Neural progenitor cell (in vitro differentiated cells): ENCODE measurements around the gene RNF213. TPM values are rescaled to one million over a fixed set of nuclear protein-coding genes. Genes with fewer than 3 reads are reported as not detected.
"Not testable (repeated sequence)": the region's sequence is repeated elsewhere in the genome, so short reads cannot be mapped to it uniquely, and the experiment has no call there.

Source experiments
- DNase-seq: peaks from one replicate; pipeline ENCODE4 v3.0.0-alpha.2; 2016; ENCODE audit warnings: low spot score
- H2AFZ ChIP-seq: fragments of 200-600 bp; sonication (generic); replicated peaks from 2 replicates; pipeline ENCODE4 v1.6.1; 2016; ENCODE audit warnings: antibody characterized with exemption
- H3F3A ChIP-seq: fragments of 200-600 bp; sonication (generic); 2 replicates; pipeline ENCODE4 v1.6.1; 2016; ENCODE audit warnings: antibody characterized with exemption, low read depth
- H3K27ac ChIP-seq: fragments of 200-600 bp; sonication (generic); 2 replicates; pipeline ENCODE4 v1.5.1; 2016; ENCODE audit warnings: mild to moderate bottlenecking
- H3K27me3 ChIP-seq: fragments of 200-600 bp; sonication (generic); 2 replicates; pipeline ENCODE4 v1.6.1; 2016; ENCODE audit warnings: mild to moderate bottlenecking, moderate library complexity
- H3K36me3 ChIP-seq: fragments of 200-600 bp; sonication (generic); 2 replicates; pipeline ENCODE4 v1.5.1; 2016
- H3K4me1 ChIP-seq: fragments of 200-600 bp; sonication (generic); 2 replicates; pipeline ENCODE4 v1.6.1; 2016; ENCODE audit warnings: mixed run types
- H3K4me2 ChIP-seq: fragments of 200-600 bp; sonication (generic); 2 replicates; pipeline ENCODE4 v1.6.1; 2016
- H3K4me3 ChIP-seq: fragments of 200-600 bp; sonication (generic); 2 replicates; pipeline ENCODE4 v1.5.1; 2016
- H3K79me2 ChIP-seq: fragments of 200-600 bp; sonication (generic); 2 replicates; pipeline ENCODE4 v1.6.1; 2016; ENCODE audit warnings: low read depth
- H3K9ac ChIP-seq: fragments of 200-600 bp; sonication (generic); 2 replicates; pipeline ENCODE4 v1.6.1; 2016
- H3K9me3 ChIP-seq: fragments of 200-600 bp; sonication (generic); 2 replicates; pipeline ENCODE4 v1.5.1; 2016; ENCODE audit warnings: low read depth
- H4K20me1 ChIP-seq: fragments of 200-600 bp; sonication (generic); 2 replicates; pipeline ENCODE4 v1.6.1; 2016; ENCODE audit warnings: low read depth
- H3K27ac Mint-ChIP-seq: 3 replicates; pipeline ENCODE4 v1.8.0; 2021; ENCODE audit warnings: mixed read lengths
- H3K27me3 Mint-ChIP-seq: 2 replicates; pipeline ENCODE4 v1.8.0; 2022; ENCODE audit warnings: low read depth, mild to moderate bottlenecking, inconsistent platforms, moderate library complexity, mixed read lengths; ENCODE audit not compliant: insufficient read depth
- H3K36me3 Mint-ChIP-seq: 3 replicates; pipeline ENCODE4 v1.8.0; 2021; ENCODE audit warnings: mixed read lengths
- H3K4me1 Mint-ChIP-seq: 3 replicates; pipeline ENCODE4 v1.8.0; 2021; ENCODE audit warnings: mixed read lengths
- H3K4me3 Mint-ChIP-seq: 3 replicates; pipeline ENCODE4 v1.8.0; 2021; ENCODE audit warnings: mild to moderate bottlenecking, moderate library complexity, mixed read lengths
- H3K9me3 Mint-ChIP-seq: 3 replicates; pipeline ENCODE4 v1.8.0; 2020; ENCODE audit warnings: mixed read lengths
- CTCF ChIP-seq: fragments of 200-600 bp; sonication (generic); IDR thresholded peaks from 2 replicates; pipeline ENCODE4 v1.5.1; 2017; ENCODE audit warnings: antibody characterized with exemption, mild to moderate bottlenecking
- EZH2 ChIP-seq: fragments of 200-600 bp; sonication (generic); IDR thresholded peaks from 2 replicates; pipeline ENCODE4 v1.6.1; 2017; ENCODE audit warnings: antibody characterized with exemption, mild to moderate bottlenecking, moderate library complexity
- EZH2phosphoT487 ChIP-seq: fragments of 200-600 bp; sonication (generic); IDR thresholded peaks from 2 replicates; pipeline ENCODE4 v1.6.1; 2017; ENCODE audit warnings: antibody characterized with exemption
- total RNA-seq: library from RNA; depleted of rRNA; stranded (reverse); fragments of >200 nt; gene quantifications from 2 replicates; pipeline ENCODE4 v1.2.3, GENCODE V29; 2015; ENCODE audit warnings: low replicate concordance

The RNF213 gene
- total RNA-seq, 1 donor from 2014 or later: 19.8 TPM

GRCh38 chr17:80295559-80295958, 34.9 kb downstream of the RNF213 start:
- Mint-ChIP-seq H3K9me3 (no peaks in the 10 kb centered on the region), H3K27me3 (peaks cover 2% of the 10 kb centered on the region), H3K36me3 (peaks cover 16% of the 10 kb centered on the region), H3K4me1 (peaks cover 17% of the 10 kb centered on the region), H3K4me3 (no peak overlapping the region), H3K27ac (no peak overlapping the region)
- no peaks in the 10 kb centered on the region for H3K36me3 ChIP-seq
- H2AFZ ChIP-seq: no peak overlapping the region
- no peaks in the 10 kb centered on the region for H3K27me3 ChIP-seq
- no peaks in the 10 kb centered on the region for H3K9me3 ChIP-seq
- no peaks in the 10 kb centered on the region for H3F3A ChIP-seq
- H3K9ac ChIP-seq: no peak overlapping the region
- no peak for DNase-seq
- no peaks in the 10 kb centered on the region for H3K4me1 ChIP-seq
- H3K27ac ChIP-seq: no peak overlapping the region
- H3K4me3 ChIP-seq: no peak overlapping the region
- H3K4me2 ChIP-seq: no peak overlapping the region
- no peaks in the 10 kb centered on the region for H4K20me1 ChIP-seq
- H3K79me2 ChIP-seq: no peaks in the 10 kb centered on the region
- no peak for TF ChIP-seq EZH2
- no peak for TF ChIP-seq EZH2phosphoT487
- TF ChIP-seq CTCF: no peak

GRCh38 chr17:80296221-80296620, 35.6 kb downstream of the RNF213 start:
- H3K4me1 Mint-ChIP-seq: peaks cover 16% of the 10 kb centered on the region
- peaks cover 21% of the 10 kb centered on the region for H3K36me3 Mint-ChIP-seq
- peaks cover 2% of the 10 kb centered on the region for H3K27me3 Mint-ChIP-seq
- H3K27me3 ChIP-seq: no peaks in the 10 kb centered on the region
- H4K20me1 ChIP-seq: no peaks in the 10 kb centered on the region
- H3K4me3 Mint-ChIP-seq: no peak overlapping the region
- no peaks in the 10 kb centered on the region for H3F3A ChIP-seq
- H3K9me3 Mint-ChIP-seq: no peaks in the 10 kb centered on the region
- no peak overlapping the region for H2AFZ ChIP-seq
- no peak overlapping the region for H3K27ac ChIP-seq
- no peaks in the 10 kb centered on the region for H3K79me2 ChIP-seq
- no peaks in the 10 kb centered on the region for H3K4me1 ChIP-seq
- no peak overlapping the region for H3K4me3 ChIP-seq
- peak overlapping the region; percentile 37 for H3K27ac Mint-ChIP-seq
- H3K9ac ChIP-seq: no peak overlapping the region
- no peaks in the 10 kb centered on the region for H3K9me3 ChIP-seq
- H3K4me2 ChIP-seq: no peak overlapping the region
- no peak for TF ChIP-seq CTCF
- no peak for TF ChIP-seq EZH2phosphoT487
- no peak for TF ChIP-seq EZH2
- H3K36me3 ChIP-seq: no peaks in the 10 kb centered on the region
- DNase-seq: no peak

- Histone ChIP-seq H3F3A (no peaks in the 10 kb centered on the region), H3K9me3 (no peaks in the 10 kb centered on the region), H3K4me1 (no peaks in the 10 kb centered on the region), H3K9ac (no peak overlapping the region), H3K36me3 (no peaks in the 10 kb centered on the region), H3K27ac (no peak overlapping the region), H3K27me3 (no peaks in the 10 kb centered on the region), H3K4me3 (no peak overlapping the region), H3K79me2 (no peaks in the 10 kb centered on the region), H2AFZ (no peak overlapping the region), H3K4me2 (no peak overlapping the region), H4K20me1 (no peaks in the 10 kb centered on the region)
- peaks cover 10% of the 10 kb centered on the region for H3K9me3 Mint-ChIP-seq
- H3K27me3 Mint-ChIP-seq: peaks cover 2% of the 10 kb centered on the region
- peaks cover 32% of the 10 kb centered on the region for H3K36me3 Mint-ChIP-seq
- H3K4me1 Mint-ChIP-seq: no peaks in the 10 kb centered on the region
- no peak overlapping the region for H3K4me3 Mint-ChIP-seq
- TF ChIP-seq CTCF: no peak
- TF ChIP-seq EZH2phosphoT487: no peak
- TF ChIP-seq EZH2: no peak
- no peak overlapping the region for H3K27ac Mint-ChIP-seq
- DNase-seq: no peak
Measured at GRCh38 chr17:80297996-80298560, 37.4 kb downstream of the RNF213 start.

- peaks cover 16% of the 10 kb centered on the region for H3K9me3 Mint-ChIP-seq
- not testable (repeated sequence) for H3K4me3 Mint-ChIP-seq, H3K27ac ChIP-seq, H3K79me2 ChIP-seq, H3K9ac ChIP-seq, H4K20me1 ChIP-seq, H3K27ac Mint-ChIP-seq, H3K36me3 ChIP-seq, H3K4me1 Mint-ChIP-seq, H3K4me3 ChIP-seq, H3K27me3 ChIP-seq, DNase-seq, H3K4me2 ChIP-seq, H3F3A ChIP-seq, H3K27me3 Mint-ChIP-seq, H2AFZ ChIP-seq, H3K9me3 ChIP-seq, H3K4me1 ChIP-seq
- peaks cover 38% of the 10 kb centered on the region for H3K36me3 Mint-ChIP-seq
Measured at GRCh38 chr17:80299350-80300100, 38.9 kb downstream of the RNF213 start.

GRCh38 chr17:80300756-80301155, 40.1 kb downstream of the RNF213 start:
- not testable (repeated sequence) for H2AFZ ChIP-seq, H4K20me1 ChIP-seq, H3K9me3 ChIP-seq, H3K4me3 Mint-ChIP-seq, H3K4me1 ChIP-seq, H3K9ac ChIP-seq, H3K79me2 ChIP-seq, H3K4me3 ChIP-seq, H3K27me3 Mint-ChIP-seq, H3K27ac ChIP-seq, H3K4me2 ChIP-seq, H3K36me3 ChIP-seq, DNase-seq, H3K27ac Mint-ChIP-seq, H3F3A ChIP-seq, H3K27me3 ChIP-seq, H3K4me1 Mint-ChIP-seq
- H3K36me3 Mint-ChIP-seq: peaks cover 43% of the 10 kb centered on the region
- peaks cover 19% of the 10 kb centered on the region for H3K9me3 Mint-ChIP-seq
